Stimulated activated naive B cell treated with anti-CD40 and anti-IgM and Interleukin-4, amounts not matched to agents 10 μg/mL and 1 μg/mL and 100 μg/mL, for 72 hours (primary cell): ENCODE measurements around the gene CD209.

ENCODE experiments used
- ATAC-seq, 2 donors: fragments of 150-1000 bp; cut with Tn5 transposase; replicated peaks; 2 replicates each; pipeline ENCODE4 v1.10.0; 2021; ENCODE audit warnings: moderate library complexity in 1 of 2
- DNase-seq: peaks from one replicate; pipeline ENCODE4 v3.0.0; 2021
- H3K27ac Mint-ChIP-seq: one replicate; pipeline ENCODE4 v1.8.0; 2022; ENCODE audit warnings: mild to moderate bottlenecking, mixed read lengths
- H3K27me3 Mint-ChIP-seq, 2 donors: one replicate each; pipeline ENCODE4 v1.8.0; 2022; ENCODE audit warnings: mixed read lengths in 2 of 2
- H3K36me3 Mint-ChIP-seq, 2 donors: one replicate each; pipeline ENCODE4 v1.8.0; 2022; ENCODE audit warnings: mixed read lengths in 2 of 2, mild to moderate bottlenecking in 1 of 2
- H3K4me1 Mint-ChIP-seq, 2 donors: one replicate each; pipeline ENCODE4 v1.8.0; 2022; ENCODE audit warnings: mixed read lengths in 2 of 2, mild to moderate bottlenecking in 1 of 2
- H3K4me3 Mint-ChIP-seq, 2 donors: one replicate each; pipeline ENCODE4 v1.8.0; 2022; ENCODE audit warnings: mild to moderate bottlenecking in 2 of 2, mixed read lengths in 2 of 2, moderate library complexity in 1 of 2
- H3K9me3 Mint-ChIP-seq, 2 donors: one replicate each; pipeline ENCODE4 v1.8.0; 2022; ENCODE audit warnings: mixed read lengths in 2 of 2, mild to moderate bottlenecking in 1 of 2

CD209 gene

GRCh38 chr19:7739801-7740681, 7.3 kb downstream of the CD209 start:
- peaks cover 46 to 72% of the 10 kb centered on the region in 2 donors for H3K4me1 Mint-ChIP-seq
- H3K36me3 Mint-ChIP-seq: peaks cover 0 to 2% of the 10 kb centered on the region in 2 donors
- H3K4me3 Mint-ChIP-seq: no peak overlapping the region
- H3K27me3 Mint-ChIP-seq: peaks cover 9% of the 10 kb centered on the region in 2 donors
- DNase-seq (no peak), ATAC-seq (no peak)
- H3K27ac Mint-ChIP-seq: peak overlapping the region; percentile 1
- peaks cover 0 to 2% of the 10 kb centered on the region in 2 donors for H3K9me3 Mint-ChIP-seq

GRCh38 chr19:7739211-7739755, 8.1 kb downstream of the CD209 start:
- DNase-seq: no peak
- peak; percentile 31 to 59 for ATAC-seq
- Mint-ChIP-seq H3K27ac (peak overlapping the region; percentile 44), H3K27me3 (peaks cover 9% of the 10 kb centered on the region in 2 donors), H3K4me1 (peaks cover 40 to 69% of the 10 kb centered on the region in 2 donors), H3K36me3 (peaks cover 0 to 2% of the 10 kb centered on the region in 2 donors), H3K4me3 (peak overlapping the region in 1 of 2 donors; percentile 52), H3K9me3 (peaks cover 0 to 2% of the 10 kb centered on the region in 2 donors)

GRCh38 chr19:7738023-7738422, 9.3 kb downstream of the CD209 start:
- H3K4me1 Mint-ChIP-seq: peaks cover 30 to 60% of the 10 kb centered on the region in 2 donors
- peaks cover 0 to 2% of the 10 kb centered on the region in 2 donors for H3K9me3 Mint-ChIP-seq
- H3K27me3 Mint-ChIP-seq: peaks cover 9% of the 10 kb centered on the region in 2 donors
- no peak for DNase-seq
- peak in 1 of 2 donors; percentile 30 for ATAC-seq
- no peak overlapping the region for H3K27ac Mint-ChIP-seq
- peaks cover 0 to 2% of the 10 kb centered on the region in 2 donors for H3K36me3 Mint-ChIP-seq
- H3K4me3 Mint-ChIP-seq: no peak overlapping the region

- peaks cover 0 to 2% of the 10 kb centered on the region in 2 donors for H3K36me3 Mint-ChIP-seq
- DNase-seq: no peak
These were observed 10.1 kb downstream of the CD209 start for GRCh38 chr19:7737215-7737614.

GRCh38 chr19:7736148-7736547, 11.2 kb downstream of the CD209 start:
- H3K9me3 Mint-ChIP-seq: no peaks in the 10 kb centered on the region
- H3K36me3 Mint-ChIP-seq: no peaks in the 10 kb centered on the region
- no peak overlapping the region for H3K27ac Mint-ChIP-seq
- H3K27me3 Mint-ChIP-seq: peaks cover 9 to 14% of the 10 kb centered on the region in 2 donors
- no peak for ATAC-seq
- H3K4me1 Mint-ChIP-seq: peaks cover 25 to 54% of the 10 kb centered on the region in 2 donors
- no peak for DNase-seq
- H3K4me3 Mint-ChIP-seq: no peak overlapping the region

More at GRCh38 chr19:7737215-7737614, 10.1 kb downstream of the CD209 start:
- no peak overlapping the region for H3K4me3 Mint-ChIP-seq
- peaks cover 24 to 56% of the 10 kb centered on the region in 2 donors for H3K4me1 Mint-ChIP-seq
- no peak for ATAC-seq
- peaks cover 9% of the 10 kb centered on the region in 2 donors for H3K27me3 Mint-ChIP-seq
- H3K9me3 Mint-ChIP-seq: peaks cover 0 to 2% of the 10 kb centered on the region in 2 donors
- no peak overlapping the region for H3K27ac Mint-ChIP-seq

GRCh38 chr19:7734220-7735203, 12.8 kb downstream of the CD209 start:
- Mint-ChIP-seq H3K4me3 (no peak overlapping the region), H3K36me3 (peaks cover 4 to 6% of the 10 kb centered on the region in 2 donors), H3K4me1 (peaks cover 23 to 52% of the 10 kb centered on the region in 2 donors), H3K27ac (no peak overlapping the region), H3K27me3 (peaks cover 13 to 14% of the 10 kb centered on the region in 2 donors), H3K9me3 (no peaks in the 10 kb centered on the region)
- no peak for DNase-seq
- ATAC-seq: no peak

GRCh38 chr19:7733376-7733775, 14.0 kb downstream of the CD209 start:
- no peaks in the 10 kb centered on the region for H3K9me3 Mint-ChIP-seq
- no peak for ATAC-seq
- peaks cover 6 to 7% of the 10 kb centered on the region in 2 donors for H3K36me3 Mint-ChIP-seq
- H3K4me1 Mint-ChIP-seq: peaks cover 25 to 53% of the 10 kb centered on the region in 2 donors
- no peak overlapping the region for H3K27ac Mint-ChIP-seq
- no peak overlapping the region for H3K4me3 Mint-ChIP-seq
- peaks cover 13 to 21% of the 10 kb centered on the region in 2 donors for H3K27me3 Mint-ChIP-seq
- DNase-seq: no peak

GRCh38 chr19:7732045-7732444, 15.3 kb downstream of the CD209 start, which contains the start of gene CLEC4G:
Gene CLEC4G (minus strand): TSS chr19:7732110. CDS start chr19:7732102, 8 bp downstream.
- H3K4me3 Mint-ChIP-seq: peak within 1 kb of the TSS; percentile 52 to 54
- ATAC-seq (no peak), DNase-seq (no peak)
- H3K9me3 Mint-ChIP-seq: peaks cover 4 to 5% of the 10 kb centered on the region in 2 donors
- H3K27ac Mint-ChIP-seq: no peak within 1 kb of the TSS
- peaks cover 14 to 19% of the 10 kb centered on the region in 2 donors for H3K36me3 Mint-ChIP-seq
- H3K4me1 Mint-ChIP-seq: peaks cover 28 to 57% of the 10 kb centered on the region in 2 donors
- peaks cover 13 to 25% of the 10 kb centered on the region in 2 donors for H3K27me3 Mint-ChIP-seq

- H3K9me3 Mint-ChIP-seq: peaks cover 4 to 5% of the 10 kb centered on the region in 2 donors
- no peak overlapping the region for H3K27ac Mint-ChIP-seq
- ATAC-seq: no peak
- peaks cover 13 to 25% of the 10 kb centered on the region in 2 donors for H3K27me3 Mint-ChIP-seq
- H3K4me1 Mint-ChIP-seq: peaks cover 28 to 57% of the 10 kb centered on the region in 2 donors
- peaks cover 14 to 19% of the 10 kb centered on the region in 2 donors for H3K36me3 Mint-ChIP-seq
- DNase-seq: no peak
- peak overlapping the region; percentile 36 to 54 for H3K4me3 Mint-ChIP-seq
These were observed 15.7 kb downstream of the CD209 start for GRCh38 chr19:7731615-7732014.

GRCh38 chr19:7731218-7731595, 16.1 kb downstream of the CD209 start:
- ATAC-seq (no peak), DNase-seq (no peak)
- H3K4me1 Mint-ChIP-seq: peaks cover 28 to 57% of the 10 kb centered on the region in 2 donors
- H3K9me3 Mint-ChIP-seq: peaks cover 4 to 5% of the 10 kb centered on the region in 2 donors
- peaks cover 14 to 19% of the 10 kb centered on the region in 2 donors for H3K36me3 Mint-ChIP-seq
- H3K27ac Mint-ChIP-seq: no peak overlapping the region
- peaks cover 13 to 25% of the 10 kb centered on the region in 2 donors for H3K27me3 Mint-ChIP-seq
- peak overlapping the region; percentile 52 to 54 for H3K4me3 Mint-ChIP-seq

GRCh38 chr19:7730286-7731217, 16.8 kb downstream of the CD209 start:
- no peak for DNase-seq
- H3K27me3 Mint-ChIP-seq: peaks cover 13 to 25% of the 10 kb centered on the region in 2 donors
- peaks cover 4 to 5% of the 10 kb centered on the region in 2 donors for H3K9me3 Mint-ChIP-seq
- peak; percentile 21 to 43 for ATAC-seq
- H3K27ac Mint-ChIP-seq: peak overlapping the region; percentile 93
- peak overlapping the region; percentile 84 to 90 for H3K4me3 Mint-ChIP-seq
- peaks cover 32 to 63% of the 10 kb centered on the region in 2 donors for H3K4me1 Mint-ChIP-seq
- H3K36me3 Mint-ChIP-seq: peaks cover 14 to 19% of the 10 kb centered on the region in 2 donors

- Mint-ChIP-seq H3K9me3 (peaks cover 4 to 5% of the 10 kb centered on the region in 2 donors), H3K27ac (peak overlapping the region; percentile 93), H3K4me3 (peak overlapping the region; percentile 84 to 90), H3K4me1 (peaks cover 34 to 64% of the 10 kb centered on the region in 2 donors), H3K27me3 (peaks cover 13 to 25% of the 10 kb centered on the region in 2 donors), H3K36me3 (peaks cover 14 to 19% of the 10 kb centered on the region in 2 donors)
- ATAC-seq (peak; percentile 60 to 74), DNase-seq (no peak)
These were observed 17.5 kb downstream of the CD209 start for GRCh38 chr19:7729831-7730285.
